Omental fat pad (tissue), 4 donors: ENCODE data around the gene MVB12B. TPM values are rescaled to one million over a fixed set of nuclear protein-coding genes. Genes with fewer than 3 reads are reported as not detected.

Experiments used
- ATAC-seq: fragments of 150-250 bp; one replicate; pipeline ENCODE4 v1.9.1; 2016; ENCODE audit warnings: mild to moderate bottlenecking, moderate library complexity; ENCODE audit not compliant: low FRiP score
- DNase-seq: peaks from one replicate; pipeline ENCODE4 v3.0.0-alpha.2; 2019; ENCODE audit warnings: low spot score
- CTCF ChIP-seq, 3 donors: fragments of 450-650 bp; IDR thresholded peaks; one replicate each; pipeline ENCODE4 v1.5.1; 2016 to 2017; ENCODE audit warnings: antibody characterized with exemption in 3 of 3, mild to moderate bottlenecking in 3 of 3, moderate library complexity in 2 of 3
- total RNA-seq, 4 donors: library from RNA; depleted of rRNA; stranded (reverse); fragments of >200 nt; gene quantifications; one replicate each; pipeline ENCODE4 v1.1.0, GENCODE V29; 2016

The MVB12B gene
- total RNA-seq, 4 donors from 2014 or later, result 5.5 to 21.4 (median 11.6) TPM

DNA sequence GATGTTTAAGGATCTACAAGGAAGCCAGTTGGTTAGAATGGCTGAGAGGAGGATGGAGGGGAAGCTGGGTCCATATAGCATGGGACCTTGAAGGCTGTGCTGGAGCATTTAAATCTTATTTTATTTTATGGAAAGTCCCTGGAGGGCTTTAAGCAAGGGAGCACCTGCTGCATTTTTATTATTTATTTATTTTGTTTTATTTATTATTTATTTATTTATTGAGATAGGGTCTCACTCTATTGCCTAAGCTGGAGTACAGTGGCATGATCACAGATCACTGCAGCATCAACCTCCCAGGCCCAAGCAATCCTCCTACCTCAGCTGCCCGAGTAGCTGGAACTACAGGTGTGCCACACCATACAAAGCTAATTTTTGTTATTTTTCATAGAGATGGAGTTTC, 4.9 kb upstream of the MVB12B start:
- DNase-seq, result no peak
- TF ChIP-seq CTCF (IDR thresholded peaks at IDR 0.05), result no peak
- no peak for ATAC-seq

DNA sequence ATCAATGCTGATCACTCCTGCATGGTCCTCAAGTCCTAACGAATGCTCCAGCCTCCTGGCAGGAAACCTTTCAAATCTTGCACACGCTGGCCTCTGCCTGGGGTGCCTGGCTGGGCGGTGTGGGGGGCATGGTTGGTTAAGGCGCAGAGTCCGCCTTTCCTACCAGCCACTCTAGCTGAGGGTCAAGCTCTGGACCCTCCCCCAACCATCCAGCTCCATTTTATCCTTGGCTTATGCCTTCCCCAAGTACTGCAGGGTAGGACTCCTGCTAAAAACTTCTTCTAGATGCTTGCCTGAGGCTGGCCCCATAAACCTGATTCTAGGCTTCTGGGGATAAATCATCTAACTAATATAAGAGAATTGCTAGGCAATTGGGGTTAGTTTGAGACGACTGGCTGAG, 808 bp upstream of the MVB12B start:
- no peak for DNase-seq

GRCh38 chr9:126327006-126327713, 531 bp downstream of the MVB12B start:
- no peak for DNase-seq
- peak; percentile 62 for ATAC-seq
- no peak for TF ChIP-seq CTCF (IDR thresholded peaks at IDR 0.05)

More for the DNA sequence above, 808 bp upstream of the MVB12B start:
- ATAC-seq, result no peak
- TF ChIP-seq CTCF (IDR thresholded peaks at IDR 0.05), result no peak

DNA sequence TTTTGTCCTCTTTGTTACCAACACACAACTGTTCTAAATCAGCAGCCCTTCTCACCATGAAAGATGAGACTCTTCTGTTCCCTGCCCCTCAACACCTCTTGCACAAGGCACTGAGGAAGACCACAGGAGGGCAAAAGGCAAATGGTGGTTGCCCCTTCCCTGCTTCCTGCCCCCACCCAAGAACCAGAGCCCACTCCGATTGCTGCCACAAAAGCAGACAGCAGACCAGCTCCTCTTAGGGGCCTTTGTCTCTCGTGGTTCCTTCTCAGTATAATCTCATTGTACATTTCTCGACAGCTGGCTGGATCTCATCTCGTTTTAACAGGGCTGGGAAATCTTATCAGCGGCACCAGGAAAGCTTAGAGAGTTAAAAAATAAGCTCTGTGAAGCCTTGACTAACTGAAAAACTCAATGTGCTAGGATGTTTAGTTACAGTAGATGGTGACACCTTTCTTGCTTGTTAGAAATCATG, 1.1 kb downstream of the MVB12B start:
- TF ChIP-seq CTCF (IDR thresholded peaks at IDR 0.05), result no peak
- ATAC-seq (no peak), DNase-seq (no peak)

DNA sequence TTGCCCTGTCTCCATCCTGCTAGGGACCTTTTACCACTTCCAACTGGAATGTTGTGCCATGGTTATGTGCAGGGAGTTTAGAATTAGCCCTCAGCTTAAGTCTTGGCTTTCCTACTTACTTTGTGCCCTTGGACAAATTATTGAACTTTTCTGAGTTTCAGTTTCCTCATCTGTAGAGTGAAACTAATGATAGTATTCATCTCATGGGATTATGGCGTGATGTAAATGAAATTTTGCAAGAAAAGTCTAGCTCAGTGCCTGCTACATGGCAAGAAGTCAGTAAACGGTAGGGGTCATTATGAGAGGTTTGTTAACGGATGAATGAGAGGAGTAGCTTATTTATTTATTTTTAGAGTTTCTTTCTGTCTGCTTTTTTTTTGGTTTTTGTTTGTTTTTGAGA, 1.8 kb downstream of the MVB12B start:
- no peak for ATAC-seq
- no peak for TF ChIP-seq CTCF (IDR thresholded peaks at IDR 0.05)

DNA sequence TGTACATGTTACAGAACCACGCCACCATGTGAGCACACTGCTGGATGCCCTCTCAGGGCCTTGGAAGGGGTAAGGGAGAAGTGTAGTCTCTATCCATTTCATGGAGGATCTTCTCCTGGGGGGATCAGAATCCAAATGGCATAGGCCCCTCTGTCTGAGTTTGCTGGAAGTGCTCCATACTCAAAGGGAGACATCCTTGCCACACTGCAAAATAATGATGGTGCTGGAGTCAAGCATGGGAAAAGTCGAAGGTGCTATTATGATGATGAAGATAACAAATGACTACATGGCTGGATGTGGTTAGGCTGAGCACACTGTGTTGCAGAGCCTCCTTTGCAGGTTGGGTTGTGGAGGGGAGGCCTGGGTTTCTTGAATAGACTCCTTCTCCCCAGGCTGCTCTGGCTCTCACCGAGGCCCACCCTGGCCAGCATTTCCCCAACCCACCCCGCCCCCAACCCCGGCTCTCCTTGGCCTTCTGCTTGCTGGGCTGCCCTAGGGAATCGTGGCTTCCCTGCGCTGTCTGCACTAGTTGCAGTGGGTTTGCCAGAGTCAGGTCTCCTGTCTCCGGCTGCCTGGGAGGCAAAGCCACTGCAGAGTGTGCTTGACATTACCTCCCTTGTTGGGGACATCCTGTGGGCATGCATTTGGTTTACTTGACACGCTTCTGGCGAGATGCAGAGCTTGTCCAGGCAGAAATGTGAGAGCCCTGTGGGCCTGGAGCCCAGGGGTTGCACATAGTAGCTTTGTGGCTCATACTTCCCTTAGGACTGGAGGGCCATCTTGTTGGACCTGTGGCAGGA, 3.0 kb downstream of the MVB12B start:
- ATAC-seq, result no peak
- no peak for TF ChIP-seq CTCF (IDR thresholded peaks at IDR 0.05)
- no peak for DNase-seq

More for the DNA sequence above, 1.8 kb downstream of the MVB12B start:
- no peak for DNase-seq
